HEK293T (cell line): ENCODE results near the gene PAK6.

Source experiments
- BHLHE40 ChIP-seq: fragments of 450-650 bp; IDR thresholded peaks from 2 replicates; pipeline ENCODE4 v1.6.1; 2016; ENCODE audit warnings: mild to moderate bottlenecking, moderate library complexity, borderline replicate concordance
- CTBP1 ChIP-seq: fragments of 450-650 bp; IDR thresholded peaks from 2 replicates; pipeline ENCODE4 v1.6.1; 2016; ENCODE audit warnings: borderline replicate concordance
- FOXA1 ChIP-seq: fragments of 450-650 bp; IDR thresholded peaks from 2 replicates; pipeline ENCODE4 v1.6.1; 2016; ENCODE audit warnings: mild to moderate bottlenecking
- FOXM1 ChIP-seq: fragments of 450-650 bp; IDR thresholded peaks from 2 replicates; pipeline ENCODE4 v1.6.1; 2017; ENCODE audit warnings: mild to moderate bottlenecking, borderline replicate concordance
- NFRKB ChIP-seq: fragments of 450-650 bp; IDR thresholded peaks from 2 replicates; pipeline ENCODE4 v1.6.1; 2016; ENCODE audit warnings: mild to moderate bottlenecking, moderate library complexity
- PKNOX1 ChIP-seq: fragments of 450-650 bp; IDR thresholded peaks from 2 replicates; pipeline ENCODE4 v1.6.1; 2016
- SP1 ChIP-seq: fragments of 450-650 bp; IDR thresholded peaks from 2 replicates; pipeline ENCODE4 v1.6.1; 2017
- SUZ12 ChIP-seq: fragments of 450-650 bp; IDR thresholded peaks from 2 replicates; pipeline ENCODE4 v1.6.1; 2016; ENCODE audit warnings: mild to moderate bottlenecking
- ZNF384 ChIP-seq: fragments of 450-650 bp; IDR thresholded peaks from 2 replicates; pipeline ENCODE4 v1.6.1; 2016

GRCh38 chr15:40273428-40273827 lies 34.6 kb downstream of the PAK6 start:
- TF ChIP-seq FOXM1 (no peak), SP1 (no peak), CTBP1 (no peak), BHLHE40 (no peak), SUZ12 (no peak), FOXA1 (no peak), ZNF384 (no peak), NFRKB (no peak), PKNOX1 (no peak)
